H9 (cell line): Measurements from ENCODE around the gene TMEM119. TPM values are rescaled to one million over a fixed set of nuclear protein-coding genes. Genes with fewer than 3 reads are reported as not detected.

Experiments used
- DNase-seq: peaks from one replicate; pipeline ENCODE4 v3.0.0-alpha.2; 2017
- H2AFZ ChIP-seq: one replicate; pipeline ENCODE4 v1.6.1; 2013; ENCODE audit warnings: mild to moderate bottlenecking, low read length, control low read depth, moderate library complexity
- H2AK5ac ChIP-seq: 2 replicates; pipeline ENCODE4 v1.6.1; 2013; ENCODE audit warnings: low read length, control low read depth, mixed read lengths; ENCODE audit not compliant: insufficient read length
- H2BK120ac ChIP-seq: one replicate; pipeline ENCODE4 v1.6.1; 2013; ENCODE audit warnings: low read depth, mild to moderate bottlenecking, low read length, control low read depth, inconsistent platforms; ENCODE audit not compliant: poor library complexity, severe bottlenecking
- H2BK12ac ChIP-seq: 2 replicates; pipeline ENCODE4 v1.6.1; 2013; ENCODE audit warnings: low read length, control low read depth, mixed read lengths, low read depth; ENCODE audit not compliant: insufficient read length
- H2BK15ac ChIP-seq: 2 replicates; pipeline ENCODE4 v1.6.1; 2013; ENCODE audit warnings: low read depth, low read length, control low read depth
- H2BK20ac ChIP-seq: one replicate; pipeline ENCODE4 v1.6.1; 2013; ENCODE audit warnings: low read depth, mild to moderate bottlenecking, low read length, control low read depth, inconsistent platforms; ENCODE audit not compliant: poor library complexity, severe bottlenecking
- H2BK5ac ChIP-seq: 2 replicates; pipeline ENCODE4 v1.6.1; 2013; ENCODE audit warnings: low read length, control low read depth, mixed read lengths; ENCODE audit not compliant: insufficient read length
- H3K14ac ChIP-seq: 2 replicates; pipeline ENCODE4 v1.6.1; 2013; ENCODE audit warnings: low read length, control low read depth; ENCODE audit not compliant: insufficient read depth
- H3K18ac ChIP-seq: 2 replicates; pipeline ENCODE4 v1.6.1; 2013; ENCODE audit warnings: low read depth, mild to moderate bottlenecking, mixed read lengths, low read length, control low read depth; ENCODE audit not compliant: insufficient read length
- H3K23ac ChIP-seq: 2 replicates; pipeline ENCODE4 v1.6.1; 2013; ENCODE audit warnings: low read length, control low read depth, mixed read lengths, low read depth; ENCODE audit not compliant: insufficient read length
- H3K23me2 ChIP-seq: 2 replicates; pipeline ENCODE4 v1.6.1; 2013; ENCODE audit warnings: low read depth, mild to moderate bottlenecking, mixed read lengths, low read length, control low read depth; ENCODE audit not compliant: insufficient read length, poor library complexity, severe bottlenecking
- H3K27ac ChIP-seq: 2 replicates; pipeline ENCODE4 v1.5.1; 2013; ENCODE audit warnings: low read length, control low read depth, mixed read lengths, low read depth; ENCODE audit not compliant: insufficient read length
- H3K27me3 ChIP-seq: 2 replicates; pipeline ENCODE4 v1.6.1; 2013; ENCODE audit warnings: low read length, control low read depth, inconsistent platforms; ENCODE audit not compliant: insufficient read depth
- H3K4ac ChIP-seq: 2 replicates; pipeline ENCODE4 v1.6.1; 2013; ENCODE audit warnings: low read depth, mild to moderate bottlenecking, control low read depth, inconsistent platforms, low read length, moderate library complexity
- H3K4me1 ChIP-seq: 2 replicates; pipeline ENCODE4 v1.6.1; 2013; ENCODE audit warnings: low read length, control low read depth, inconsistent platforms; ENCODE audit not compliant: insufficient read depth
- H3K4me2 ChIP-seq: 2 replicates; pipeline ENCODE4 v1.6.1; 2013; ENCODE audit warnings: low read length, control low read depth, mixed read lengths; ENCODE audit not compliant: insufficient read length, insufficient read depth
- H3K56ac ChIP-seq: 2 replicates; pipeline ENCODE4 v1.6.1; 2013; ENCODE audit warnings: low read depth, mild to moderate bottlenecking, mixed read lengths, low read length, control low read depth; ENCODE audit not compliant: insufficient read length
- H3K79me1 ChIP-seq: 2 replicates; pipeline ENCODE4 v1.6.1; 2013; ENCODE audit warnings: low read depth, mild to moderate bottlenecking, moderate library complexity, low read length, control low read depth, inconsistent platforms; ENCODE audit not compliant: insufficient read depth, poor library complexity, severe bottlenecking
- H3K79me2 ChIP-seq: 2 replicates; pipeline ENCODE4 v1.6.1; 2013; ENCODE audit warnings: low read length, control low read depth, inconsistent platforms; ENCODE audit not compliant: insufficient read depth
- H3K9ac ChIP-seq: 2 replicates; pipeline ENCODE4 v1.6.1; 2013; ENCODE audit warnings: low read length, control low read depth, mixed read lengths; ENCODE audit not compliant: insufficient read length; ENCODE audit errors: extremely low read depth
- H3K9me3 ChIP-seq: one replicate; pipeline ENCODE4 v1.6.1; 2013; ENCODE audit warnings: low read depth, low read length, inconsistent platforms; ENCODE audit not compliant: control insufficient read depth
- H3T11ph ChIP-seq: one replicate; pipeline ENCODE4 v1.6.1; 2013; ENCODE audit warnings: mild to moderate bottlenecking, low read length, control low read depth, inconsistent platforms
- H4K20me1 ChIP-seq: one replicate; pipeline ENCODE4 v1.6.1; 2013; ENCODE audit not compliant: control insufficient read depth, insufficient read length, insufficient read depth
- H4K5ac ChIP-seq: 2 replicates; pipeline ENCODE4 v1.6.1; 2013; ENCODE audit warnings: low read depth, mild to moderate bottlenecking, mixed read lengths, low read length, control low read depth; ENCODE audit not compliant: insufficient read length
- H4K8ac ChIP-seq: replicated peaks from 2 replicates; pipeline ENCODE4 v1.6.1; 2013; ENCODE audit warnings: low read length, control low read depth, mixed read lengths, low read depth; ENCODE audit not compliant: insufficient read length
- H4K91ac ChIP-seq: 2 replicates; pipeline ENCODE4 v1.6.1; 2013; ENCODE audit warnings: low read depth, mild to moderate bottlenecking, moderate library complexity, mixed read lengths, low read length, control low read depth; ENCODE audit not compliant: insufficient read length
- H3K27ac Mint-ChIP-seq, 3 experiments: 2 replicates in 2 of 3; 3 replicates in 1 of 3; pipeline ENCODE4 v1.8.0; 2020 to 2021; ENCODE audit warnings: mixed read lengths in 3 of 3, mild to moderate bottlenecking in 1 of 3, moderate library complexity in 1 of 3
- H3K27me3 Mint-ChIP-seq: 2 replicates; pipeline ENCODE4 v1.8.0; 2021; ENCODE audit warnings: low read depth, mild to moderate bottlenecking, moderate library complexity, mixed read lengths
- H3K36me3 Mint-ChIP-seq, 3 experiments: 2 replicates in 2 of 3; 3 replicates in 1 of 3; pipeline ENCODE4 v1.8.0; 2020 to 2021; ENCODE audit warnings: low read depth in 3 of 3, mixed read lengths in 3 of 3; ENCODE audit not compliant: insufficient read depth in 1 of 3
- H3K4me1 Mint-ChIP-seq, 2 experiments: 2 replicates each; pipeline ENCODE4 v1.8.0; 2020; ENCODE audit warnings: mixed read lengths in 2 of 2
- H3K4me3 Mint-ChIP-seq, 2 experiments: 2 replicates in 1 of 2; 3 replicates in 1 of 2; pipeline ENCODE4 v1.8.0; 2020 to 2021; ENCODE audit warnings: mild to moderate bottlenecking in 2 of 2, mixed read lengths in 2 of 2, moderate library complexity in 1 of 2
- H3K9me3 Mint-ChIP-seq, 2 experiments: 2 replicates in 1 of 2; 3 replicates in 1 of 2; pipeline ENCODE4 v1.8.0; 2020; ENCODE audit warnings: mild to moderate bottlenecking in 2 of 2, mixed read lengths in 2 of 2, moderate library complexity in 1 of 2
- CTCF ChIP-seq: fragments of 200-600 bp; sonication (generic); conservative IDR thresholded peaks from 3 replicates; pipeline ENCODE4 v1.8.0; 2021; ENCODE audit warnings: antibody characterized with exemption, mild to moderate bottlenecking
- WGBS: extraction: QIAGEN DNeasy Blood & Tissue Kit; methylation state at CpG from one replicate; pipeline ENCODE4 v1.1.7; 2013; ENCODE audit warnings: missing lambda C conversion rate, low lambda C conversion rate, mixed read lengths; ENCODE audit not compliant: insufficient read length; ENCODE audit errors: extremely low coverage; 5-methylcytosine and 5-hydroxymethylcytosine counted together
- total RNA-seq: library from RNA; stranded (reverse); gene quantifications from 2 replicates; pipeline ENCODE4 v1.2.1, GENCODE V29; 2021

Gene TMEM119
- total RNA-seq, 1 experiment from 2014 or later = not detected

DNA sequence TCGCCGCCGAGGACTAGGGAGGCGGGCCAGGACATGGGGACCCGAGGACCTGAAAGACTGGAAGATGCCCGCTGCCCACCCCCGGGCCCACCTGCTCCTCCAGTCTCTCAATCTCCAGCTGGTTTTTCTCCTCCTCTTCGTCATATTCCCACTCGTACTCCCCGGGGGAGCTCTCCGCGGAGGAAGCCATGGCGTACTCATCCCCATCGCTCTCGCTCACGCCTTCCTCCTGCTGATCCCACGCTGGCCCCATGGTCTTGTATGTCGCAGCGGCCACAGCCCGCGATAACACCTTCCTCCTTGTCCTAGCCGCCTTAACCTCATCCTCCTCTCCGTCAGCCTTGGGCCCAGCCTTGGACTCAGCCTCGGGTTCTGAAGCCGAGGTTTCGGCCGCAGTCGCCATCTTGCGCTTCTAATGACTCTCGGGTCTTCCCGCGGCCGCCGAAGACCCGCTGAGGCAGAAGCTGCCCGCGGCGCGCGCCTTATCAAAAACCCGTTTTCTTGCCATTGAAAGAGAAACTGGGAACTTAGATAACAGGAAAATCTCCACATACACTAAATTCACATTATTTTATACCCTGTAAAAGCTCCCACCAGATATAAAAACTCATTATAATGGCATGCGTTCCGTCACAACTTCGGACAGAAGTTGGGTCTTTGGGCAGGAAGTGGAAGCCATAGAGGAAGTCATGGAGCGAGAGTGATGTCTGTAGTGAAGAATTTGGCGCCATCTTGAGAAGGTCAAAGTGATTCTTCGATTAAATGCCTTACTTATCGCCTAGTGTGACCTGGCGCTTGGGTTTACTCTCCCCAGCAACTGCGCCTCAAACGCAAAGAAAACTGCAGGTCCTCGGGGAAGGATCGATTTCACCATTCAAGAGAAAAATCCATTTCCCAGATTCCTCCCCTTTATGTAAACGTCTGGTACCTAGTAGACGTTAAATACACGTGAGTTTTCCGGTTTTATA lies 36.8 kb downstream of the TMEM119 start, which contains the start of gene SART3:
Gene SART3, minus strand, starts transcription at position 422 of the 968 bp plus-strand sequence. Its CDS starts 19 bp downstream, at position 403.
- Mint-ChIP-seq H3K9me3 (peaks cover 0 to 3% of the 10 kb centered on the region in 2 experiments; a peak in 2 of 5 replicates), H3K27me3 (no peaks in the 10 kb centered on the region), H3K36me3 (peaks cover 11 to 48% (median 48%) of the 10 kb centered on the region in 3 experiments; a peak in 6 of 7 replicates), H3K27ac (peak within 1 kb of the TSS; percentile 100), H3K4me3 (peak within 1 kb of the TSS; percentile 100), H3K4me1 (peaks cover 29 to 31% of the 10 kb centered on the region in 2 experiments)
- DNase-seq = peak; percentile 82
- Histone ChIP-seq H2AFZ (peak within 1 kb of the TSS; percentile 84), H2BK15ac (0 out of 2 replicates have a peak within 1 kb of the TSS, but pooled peaks have one; percentile 16), H3K14ac (peak within 1 kb of the TSS; percentile 99), H3K4me2 (peak within 1 kb of the TSS; percentile 99), H3K9ac (peak within 1 kb of the TSS; percentile 99), H4K5ac (peak within 1 kb of the TSS; percentile 85), H2BK5ac (peak within 1 kb of the TSS; percentile 98), H3K18ac (peak within 1 kb of the TSS; percentile 98), H3K79me1 (peaks cover 1% of the 10 kb centered on the region), H3K23me2 (peaks cover 18% of the 10 kb centered on the region), H2AK5ac (no peak within 1 kb of the TSS), H3K23ac (no peak within 1 kb of the TSS), H3T11ph (peak within 1 kb of the TSS; percentile 95), H3K4me1 (peaks cover 2% of the 10 kb centered on the region; the same call in 1 of the 2 replicates), H2BK12ac (peak within 1 kb of the TSS; percentile 77), H4K91ac (peak within 1 kb of the TSS; percentile 47), H4K8ac (peak within 1 kb of the TSS; percentile 95), H2BK20ac (no peak within 1 kb of the TSS), H3K27me3 (no peaks in the 10 kb centered on the region), H3K4ac (0 out of 2 replicates have a peak within 1 kb of the TSS, but pooled peaks have one; percentile 18), H3K56ac (peak within 1 kb of the TSS; percentile 91), H3K27ac (peak within 1 kb of the TSS; percentile 61), H3K79me2 (peaks cover 44% of the 10 kb centered on the region), H3K9me3 (no peaks in the 10 kb centered on the region), H4K20me1 (no peaks in the 10 kb centered on the region), H2BK120ac (no peak within 1 kb of the TSS)
- no CpG with 5 or more reads among the region's 57 CpGs for WGBS
- TF ChIP-seq CTCF = no peak
